IPS DF 6.9 (cell line): ENCODE measurements around the gene C5orf24.
"Not testable (repeated sequence)": the region's sequence is repeated elsewhere in the genome, so short reads cannot be mapped to it uniquely, and the experiment has no call there.

Experiments
- DNase-seq: peaks from one replicate; pipeline ENCODE4 v3.0.0-alpha.2; 2013; ENCODE audit warnings: low read depth, low spot score
- H3K27ac ChIP-seq: one replicate; pipeline ENCODE4 v1.5.1; 2013; ENCODE audit warnings: low read length, control low read depth
- H3K27me3 ChIP-seq: 2 replicates; pipeline ENCODE4 v1.6.1; 2013; ENCODE audit warnings: mild to moderate bottlenecking, low read length; ENCODE audit not compliant: control insufficient read depth, insufficient read depth
- H3K36me3 ChIP-seq: 2 replicates; pipeline ENCODE4 v1.6.1; 2013; ENCODE audit warnings: low read length; ENCODE audit not compliant: control insufficient read depth, insufficient read depth
- H3K4me1 ChIP-seq: 2 replicates; pipeline ENCODE4 v1.6.1; 2013; ENCODE audit warnings: low read length; ENCODE audit not compliant: control insufficient read depth, insufficient read depth
- H3K4me3 ChIP-seq: 2 replicates; pipeline ENCODE4 v1.5.1; 2013; ENCODE audit warnings: mild to moderate bottlenecking, low read length
- H3K9me3 ChIP-seq: 2 replicates; pipeline ENCODE4 v1.6.1; 2013; ENCODE audit warnings: low read length, inconsistent platforms; ENCODE audit not compliant: control insufficient read depth, insufficient read depth
- WGBS: extraction: QIAGEN DNeasy Blood & Tissue Kit; methylation state at CpG from one replicate; pipeline ENCODE4 v1.1.7; 2013; ENCODE audit warnings: mixed read lengths, missing lambda C conversion rate; ENCODE audit not compliant: insufficient read length, insufficient coverage; 5-methylcytosine and 5-hydroxymethylcytosine counted together

The C5orf24 gene

DNA sequence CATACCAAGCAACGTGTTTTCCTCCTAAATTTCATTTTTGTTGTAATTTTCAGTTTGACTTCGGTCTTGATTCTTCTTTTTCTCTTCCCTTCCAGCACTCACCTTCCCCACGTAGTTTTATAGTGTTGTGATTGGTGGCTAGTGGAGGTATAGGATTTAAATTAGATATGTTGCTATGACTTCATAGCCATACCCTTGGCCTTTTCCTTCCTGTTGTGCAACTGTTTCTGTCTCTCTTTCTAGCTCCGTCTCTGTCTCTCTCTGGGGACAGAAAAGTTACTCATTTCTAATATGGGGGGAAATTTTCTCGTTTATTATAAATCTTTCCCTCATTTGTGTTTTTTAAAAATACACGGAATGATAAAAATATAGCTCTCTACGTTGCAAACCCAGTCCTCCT is 20.6 kb upstream of the C5orf24 start:
- H3K27me3 ChIP-seq = no peaks in the 10 kb centered on the region
- no peaks in the 10 kb centered on the region for H3K4me1 ChIP-seq
- no peak for DNase-seq
- H3K36me3 ChIP-seq = peaks cover 5% of the 10 kb centered on the region; the same call in 1 of the 2 replicates
- H3K27ac ChIP-seq = no peak overlapping the region
- H3K9me3 ChIP-seq = no peaks in the 10 kb centered on the region
- no CpG with 5 or more reads among the region's 7 CpGs for WGBS
- H3K4me3 ChIP-seq = no peak overlapping the region

DNA sequence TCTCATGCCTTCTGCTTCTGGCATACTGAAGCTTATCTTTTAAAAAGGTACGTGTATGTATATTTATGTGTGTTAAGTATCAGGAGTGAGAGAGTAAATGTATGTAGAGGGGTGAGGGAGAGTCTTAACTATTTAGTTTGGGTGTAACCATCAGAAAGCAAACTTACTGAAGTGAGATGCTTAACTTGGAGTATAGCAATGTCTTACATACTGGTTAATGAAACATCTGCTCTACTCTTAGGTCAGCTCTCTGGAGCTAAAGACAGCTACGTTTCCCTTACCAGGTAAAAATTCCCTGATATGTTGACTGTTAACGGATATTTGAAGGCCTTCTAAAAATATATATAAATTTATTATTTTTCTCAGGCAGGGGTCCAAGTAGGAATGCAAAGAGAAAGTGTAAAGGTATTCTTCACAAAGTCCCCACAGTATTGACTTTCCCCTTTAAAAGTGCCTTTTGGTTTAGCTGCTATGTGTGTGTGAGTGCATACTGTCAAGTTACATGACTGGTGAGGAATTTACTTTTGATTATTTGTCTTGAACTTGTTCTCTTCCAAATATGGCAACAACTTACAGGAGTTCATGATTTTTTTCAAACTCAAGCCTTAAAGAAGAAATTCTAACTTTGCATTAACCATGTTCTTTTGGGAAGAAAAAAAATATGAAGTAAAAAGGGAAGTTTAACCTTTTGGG is 12.3 kb upstream of the C5orf24 start:
- Histone ChIP-seq H3K36me3 (0 out of 2 replicates have a peak, but pooled peaks cover 4% of the 10 kb centered on the region), H3K27me3 (no peaks in the 10 kb centered on the region), H3K27ac (no peak overlapping the region), H3K4me3 (no peak overlapping the region), H3K9me3 (no peaks in the 10 kb centered on the region), H3K4me1 (no peaks in the 10 kb centered on the region)
- no peak for DNase-seq
- WGBS = 100% methylated on average over 1 of the region's 3 CpGs

DNA sequence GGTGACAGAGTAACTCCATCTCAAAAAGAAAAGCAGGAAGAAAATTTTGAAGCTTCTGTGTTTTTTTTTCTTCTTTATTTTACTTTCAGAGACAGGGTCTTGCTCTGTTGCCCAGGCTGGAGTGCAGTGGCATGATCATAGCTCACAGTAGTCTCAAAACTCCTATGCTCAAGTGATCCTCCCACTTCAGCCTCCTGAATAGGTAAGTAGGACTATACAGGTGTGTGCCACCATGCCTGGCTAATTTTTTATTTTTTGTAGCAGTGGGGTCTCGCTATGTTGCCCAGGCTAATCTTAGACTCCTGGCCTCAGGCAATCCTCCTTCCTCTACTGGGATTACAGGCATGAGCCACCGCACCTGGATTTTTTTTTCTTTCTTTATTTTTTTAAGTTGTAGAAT is 10.1 kb upstream of the C5orf24 start:
- Histone ChIP-seq H3K4me1 (no peaks in the 10 kb centered on the region), H3K36me3 (0 out of 2 replicates have a peak, but pooled peaks cover 4% of the 10 kb centered on the region), H3K4me3 (no peak overlapping the region), H3K9me3 (no peaks in the 10 kb centered on the region), H3K27me3 (no peaks in the 10 kb centered on the region), H3K27ac (no peak overlapping the region)
- WGBS = no CpG with 5 or more reads among the region's 2 CpGs
- DNase-seq = no peak

DNA sequence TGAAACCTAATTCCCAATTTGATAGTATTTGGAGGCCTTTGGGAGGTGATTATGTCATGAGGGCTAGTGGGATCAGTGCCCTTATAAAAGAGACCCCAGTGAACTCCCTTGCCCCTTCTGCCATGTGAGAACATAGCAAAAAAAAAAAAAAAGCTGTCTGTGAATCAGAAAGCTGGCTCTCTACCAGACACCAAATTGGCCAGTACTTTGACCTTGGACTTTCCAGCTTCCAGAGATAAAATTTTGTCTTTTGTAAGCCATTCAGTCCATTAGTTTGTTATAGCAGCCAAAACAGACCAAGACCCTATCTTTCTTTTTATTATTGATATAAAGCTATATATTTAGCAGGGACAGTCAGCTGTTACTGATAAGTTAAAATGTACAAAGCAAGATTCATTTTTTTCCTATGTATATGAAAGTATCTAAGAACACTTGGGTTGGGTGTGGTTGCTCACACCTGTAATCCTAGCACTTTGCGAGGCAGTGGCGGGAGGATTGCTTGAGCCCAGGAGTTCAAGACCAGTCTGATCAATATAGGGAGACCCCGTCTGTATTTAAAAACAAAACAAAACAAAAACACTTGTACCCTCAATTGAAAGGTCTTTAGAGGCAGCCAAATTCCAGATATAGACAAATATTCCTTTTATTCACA is 8.1 kb upstream of the C5orf24 start:
- Histone ChIP-seq H3K4me1 (no peaks in the 10 kb centered on the region), H3K36me3 (0 out of 2 replicates have a peak, but pooled peaks cover 4% of the 10 kb centered on the region), H3K4me3 (no peak overlapping the region), H3K9me3 (no peaks in the 10 kb centered on the region), H3K27ac (no peak overlapping the region), H3K27me3 (no peaks in the 10 kb centered on the region)
- no CpG with 5 or more reads among the region's 3 CpGs for WGBS
- no peak for DNase-seq

DNA sequence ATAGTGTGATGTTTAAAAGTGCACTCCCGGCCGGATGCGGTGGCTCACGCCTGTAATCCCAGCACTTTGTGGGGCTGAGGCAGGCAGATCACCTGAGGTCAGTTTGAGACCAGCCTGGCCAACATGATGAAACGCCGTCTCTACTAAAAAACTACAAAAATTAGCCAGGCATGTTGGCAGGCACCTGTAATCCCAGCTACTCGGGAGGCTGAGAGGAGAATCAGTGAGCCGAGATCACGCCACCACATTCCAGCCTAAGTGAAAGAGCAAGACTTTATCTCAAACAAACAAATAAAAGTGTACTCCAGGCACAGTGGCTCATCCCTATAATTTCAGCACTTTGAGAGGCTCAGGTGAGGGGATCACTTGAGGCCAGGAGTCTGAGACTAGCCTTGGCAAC is 7.4 kb upstream of the C5orf24 start:
- H3K27me3 ChIP-seq, H3K27ac ChIP-seq, DNase-seq, H3K36me3 ChIP-seq, H3K4me3 ChIP-seq, H3K9me3 ChIP-seq, H3K4me1 ChIP-seq: not testable (repeated sequence)
- no CpG with 5 or more reads among the region's 9 CpGs for WGBS

DNA sequence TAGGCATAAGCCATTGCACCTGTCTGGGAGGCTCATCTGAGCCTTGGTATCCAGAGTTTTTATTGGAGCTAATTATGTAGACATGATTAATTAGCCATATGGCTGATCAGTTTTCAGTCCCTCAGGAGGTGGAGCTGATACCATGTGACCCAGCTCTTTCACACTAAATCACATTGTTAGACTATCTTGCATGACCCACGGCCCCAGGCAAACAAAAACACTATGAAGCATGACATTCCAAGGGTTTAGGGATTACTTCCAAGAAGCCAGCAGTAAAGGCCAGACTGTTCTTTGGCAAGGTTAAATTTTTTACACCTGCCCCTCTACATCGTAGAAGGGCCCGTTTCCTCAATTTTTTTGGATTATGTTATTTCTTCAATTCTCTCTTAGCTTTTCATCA is 5.0 kb upstream of the C5orf24 start:
- Histone ChIP-seq H3K27me3 (no peaks in the 10 kb centered on the region), H3K4me3 (no peak overlapping the region), H3K4me1 (no peaks in the 10 kb centered on the region), H3K9me3 (no peaks in the 10 kb centered on the region), H3K27ac (no peak overlapping the region), H3K36me3 (no peaks in the 10 kb centered on the region)
- no CpG with 5 or more reads among the region's 3 CpGs for WGBS
- no peak for DNase-seq

DNA sequence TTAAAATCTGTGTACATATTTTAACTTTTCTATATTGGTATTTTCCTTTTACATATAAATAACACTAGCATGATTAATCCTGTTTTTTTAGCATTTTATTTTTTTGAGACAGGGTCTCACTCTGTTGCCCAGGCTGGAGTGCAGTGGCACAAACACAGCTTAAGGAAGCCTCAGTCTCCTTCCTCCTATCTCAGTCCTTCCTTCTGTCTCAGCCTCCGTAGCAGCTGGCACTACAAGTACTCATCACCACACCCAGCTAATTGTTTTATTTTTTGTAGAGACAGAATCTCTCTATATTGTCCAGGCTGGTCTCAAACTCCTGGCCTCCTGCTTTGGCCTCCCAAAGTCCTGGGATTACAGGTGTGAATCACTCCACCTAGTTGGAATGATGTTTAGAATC is 1.5 kb upstream of the C5orf24 start:
- no peaks in the 10 kb centered on the region for H3K27me3 ChIP-seq
- H3K4me1 ChIP-seq = no peaks in the 10 kb centered on the region
- no peak overlapping the region for H3K4me3 ChIP-seq
- H3K9me3 ChIP-seq = no peaks in the 10 kb centered on the region
- no CpG with 5 or more reads among the region's 1 CpG for WGBS
- no peak overlapping the region for H3K27ac ChIP-seq
- H3K36me3 ChIP-seq = no peaks in the 10 kb centered on the region
- no peak for DNase-seq

DNA sequence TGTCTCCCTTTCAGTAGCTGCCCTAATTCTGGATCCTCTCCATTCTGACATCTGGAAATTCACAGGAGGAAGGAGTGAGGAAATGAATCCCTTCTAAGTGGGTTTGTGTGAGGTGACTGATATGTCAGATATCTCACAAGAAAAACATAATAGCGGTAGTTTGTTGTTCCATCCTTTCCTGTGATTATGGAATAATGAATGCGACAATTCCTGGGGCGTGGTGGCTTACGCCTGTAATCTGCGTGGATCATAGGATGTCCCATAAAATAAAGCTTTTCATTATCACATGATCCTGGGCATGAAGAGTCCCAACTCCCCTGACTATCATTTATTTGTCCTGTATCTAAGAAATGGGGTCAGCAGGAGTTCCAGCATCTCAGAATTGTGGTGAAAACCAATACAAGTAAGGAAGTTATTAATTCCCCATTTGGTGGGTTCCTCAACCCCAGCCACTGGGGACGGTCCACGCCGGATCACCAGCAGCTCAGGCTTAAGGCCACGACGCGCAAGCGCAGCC is 375 bp upstream of the C5orf24 start:
- peak overlapping the region; percentile 78; the same call in 1 of the 2 replicates for H3K4me3 ChIP-seq
- no peaks in the 10 kb centered on the region for H3K36me3 ChIP-seq
- H3K27ac ChIP-seq = no peak overlapping the region
- DNase-seq = no peak
- H3K4me1 ChIP-seq = no peaks in the 10 kb centered on the region
- H3K9me3 ChIP-seq = no peaks in the 10 kb centered on the region
- no CpG with 5 or more reads among the region's 12 CpGs for WGBS
- H3K27me3 ChIP-seq = no peaks in the 10 kb centered on the region

DNA sequence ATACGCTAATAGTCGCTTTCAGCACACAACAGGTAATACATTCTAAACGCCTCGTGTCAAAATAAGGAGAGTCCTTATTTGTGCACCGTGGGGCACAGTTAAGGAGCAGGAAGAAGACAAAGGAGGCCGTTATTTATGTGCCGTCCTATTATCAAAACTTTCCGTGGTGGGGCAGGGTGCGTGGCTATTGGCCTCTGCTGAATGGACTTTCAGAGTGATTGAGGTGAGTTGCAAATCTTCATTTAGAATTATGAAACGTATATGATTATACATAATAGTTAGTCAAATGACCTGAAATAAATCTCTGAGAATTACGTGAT is 833 bp downstream of the C5orf24 start:
- Histone ChIP-seq H3K36me3 (no peaks in the 10 kb centered on the region), H3K4me3 (peak overlapping the region; percentile 78), H3K4me1 (no peaks in the 10 kb centered on the region), H3K9me3 (no peaks in the 10 kb centered on the region), H3K27me3 (no peaks in the 10 kb centered on the region), H3K27ac (no peak overlapping the region)
- no CpG with 5 or more reads among the region's 11 CpGs for WGBS
- DNase-seq = no peak

DNA sequence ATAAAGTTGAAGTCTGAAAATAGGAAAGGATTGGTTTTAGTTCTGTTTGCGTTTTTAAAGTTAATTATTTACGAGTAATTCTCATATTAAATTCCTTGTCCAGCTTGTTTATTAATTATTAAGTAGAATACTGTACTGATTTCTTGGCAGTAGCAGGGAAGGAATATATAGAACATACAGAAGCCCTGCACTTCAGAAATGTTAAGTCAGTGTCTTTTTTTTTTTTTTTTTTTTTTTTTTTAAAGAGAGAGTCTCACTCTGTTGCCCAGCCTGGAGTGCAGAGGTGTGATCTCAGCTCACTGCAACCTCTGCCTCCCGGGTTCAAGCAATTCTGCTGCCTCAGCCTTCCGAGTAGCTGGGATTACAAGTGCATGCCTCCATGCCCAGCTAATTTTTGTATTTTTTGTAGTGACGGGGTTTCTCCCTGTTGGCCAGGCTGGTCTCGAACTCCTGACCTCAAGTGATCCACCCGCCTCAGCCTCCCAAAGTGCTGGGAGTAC is 3.7 kb downstream of the C5orf24 start:
- 100% methylated on average over 2 of the region's 7 CpGs for WGBS
- not testable (repeated sequence) for H3K27me3 ChIP-seq, DNase-seq, H3K9me3 ChIP-seq, H3K36me3 ChIP-seq, H3K4me3 ChIP-seq, H3K4me1 ChIP-seq, H3K27ac ChIP-seq
